ENCODE measurements around the gene MFRP. TPM values are rescaled to one million over a fixed set of nuclear protein-coding genes. Genes with fewer than 3 reads are reported as not detected.

Gene MFRP
- total RNA-seq, 1 donor from 2014 or later, result not detected

DNA sequence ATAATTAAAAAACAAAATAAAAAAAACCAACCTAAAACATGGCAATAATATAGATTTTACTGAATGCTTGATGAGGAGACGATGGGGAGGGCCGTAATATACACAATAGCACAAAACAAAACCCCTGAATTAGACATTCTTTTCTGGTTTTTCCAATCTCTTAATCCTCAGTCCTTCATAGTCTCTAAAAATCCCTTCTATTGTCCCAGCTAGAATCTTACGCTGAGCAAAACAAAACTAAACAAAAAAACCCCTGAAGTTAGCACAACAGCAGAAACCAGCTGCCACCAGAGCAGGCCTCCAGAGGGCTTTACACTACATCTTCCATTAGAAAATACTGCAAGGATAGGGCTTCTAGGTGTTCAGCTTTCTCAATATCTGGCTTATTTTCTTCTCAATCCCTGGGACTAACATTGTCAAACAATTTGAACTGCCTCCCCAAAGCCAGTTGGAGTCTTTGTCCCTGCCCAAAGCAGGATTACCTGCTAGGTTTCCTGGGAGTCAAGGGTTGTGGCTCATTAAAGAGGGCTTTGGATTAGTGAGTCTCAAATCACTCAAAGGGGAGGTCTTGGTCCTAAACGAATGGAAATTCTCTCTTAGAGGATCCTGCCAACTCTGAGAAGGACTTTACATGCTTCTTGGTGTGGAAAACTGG lies 14.3 kb downstream of the MFRP start:
- Histone ChIP-seq H3K79me2 (ENCODE audit: insufficient read depth, low read length) (peaks cover 27% of the 10 kb centered on the region), H3K36me3 (ENCODE audit: insufficient read depth, low read length) (no peaks in the 10 kb centered on the region), H3K27me3 (ENCODE audit: insufficient read depth, low read length) (no peaks in the 10 kb centered on the region), H2AFZ (ENCODE audit: low read depth, low read length) (no peak overlapping the region), H3K4me3 (ENCODE audit: insufficient read depth, low read depth, low read length) (no peak overlapping the region), H3K4me2 (ENCODE audit: low read length) (no peak overlapping the region), H3K27ac (ENCODE audit: low read depth, low read length) (no peak overlapping the region), H3K4me1 (ENCODE audit: insufficient read depth, low read length) (peaks cover 12% of the 10 kb centered on the region), H3K9ac (ENCODE audit: low read length) (no peak overlapping the region), H4K20me1 (ENCODE audit: insufficient read depth, low read length) (no peaks in the 10 kb centered on the region), H3K9me3 (ENCODE audit: insufficient read depth, low read depth, low read length) (no peaks in the 10 kb centered on the region)
- no peak overlapping the region for H3K27ac Mint-ChIP-seq (ENCODE audit: unreplicated experiment)
- H3K9me3 Mint-ChIP-seq (ENCODE audit: unreplicated experiment), result no peaks in the 10 kb centered on the region
- H3K4me1 Mint-ChIP-seq (ENCODE audit: low read depth, unreplicated experiment), result peaks cover 2% of the 10 kb centered on the region
- TF ChIP-seq CTCF (IDR thresholded peaks at IDR 0.05; ENCODE audit: insufficient read depth, low read depth, low read length), result no peak
- H3K27me3 Mint-ChIP-seq (ENCODE audit: low read depth, unreplicated experiment), result peaks cover 2% of the 10 kb centered on the region
- H3K36me3 Mint-ChIP-seq (ENCODE audit: low read depth, unreplicated experiment), result peaks cover 4% of the 10 kb centered on the region
- FAIRE-seq (no peak), DNase-seq (ENCODE audit: low read depth) (no peak)
- H3K4me3 Mint-ChIP-seq (ENCODE audit: unreplicated experiment), result no peak overlapping the region

- H2AFZ ChIP-seq (ENCODE audit: low read depth, low read length), result no peak overlapping the region
- Mint-ChIP-seq H3K27me3 (ENCODE audit: low read depth, unreplicated experiment) (peaks cover 2% of the 10 kb centered on the region), H3K9me3 (ENCODE audit: unreplicated experiment) (no peaks in the 10 kb centered on the region), H3K4me1 (ENCODE audit: low read depth, unreplicated experiment) (no peaks in the 10 kb centered on the region), H3K27ac (ENCODE audit: unreplicated experiment) (no peak overlapping the region), H3K4me3 (ENCODE audit: unreplicated experiment) (no peak overlapping the region), H3K36me3 (ENCODE audit: low read depth, unreplicated experiment) (no peaks in the 10 kb centered on the region)
- no peak overlapping the region for H3K9ac ChIP-seq (ENCODE audit: low read length)
- no peaks in the 10 kb centered on the region for H4K20me1 ChIP-seq (ENCODE audit: insufficient read depth, low read length)
- peaks cover 5% of the 10 kb centered on the region for H3K4me1 ChIP-seq (ENCODE audit: insufficient read depth, low read length)
- H3K9me3 ChIP-seq (ENCODE audit: insufficient read depth, low read depth, low read length), result no peaks in the 10 kb centered on the region
- TF ChIP-seq CTCF (IDR thresholded peaks at IDR 0.05; ENCODE audit: insufficient read depth, low read depth, low read length), result no peak
- no peak for TF ChIP-seq EZH2 (IDR thresholded peaks at IDR 0.05; ENCODE audit: insufficient read depth, low read length)
- no peak overlapping the region for H3K4me2 ChIP-seq (ENCODE audit: low read length)
- FAIRE-seq, result no peak
- no peak overlapping the region for H3K27ac ChIP-seq (ENCODE audit: low read depth, low read length)
- H3K79me2 ChIP-seq (ENCODE audit: insufficient read depth, low read length), result peaks cover 7% of the 10 kb centered on the region
- no peaks in the 10 kb centered on the region for H3K36me3 ChIP-seq (ENCODE audit: insufficient read depth, low read length)
- H3K4me3 ChIP-seq (ENCODE audit: insufficient read depth, low read depth, low read length), result no peak overlapping the region
- no peaks in the 10 kb centered on the region for H3K27me3 ChIP-seq (ENCODE audit: insufficient read depth, low read length)
- no peak for DNase-seq (ENCODE audit: low read depth)
These were observed 16.3 kb downstream of the MFRP start for GRCh38 chr11:119330237-119330636.

DNA sequence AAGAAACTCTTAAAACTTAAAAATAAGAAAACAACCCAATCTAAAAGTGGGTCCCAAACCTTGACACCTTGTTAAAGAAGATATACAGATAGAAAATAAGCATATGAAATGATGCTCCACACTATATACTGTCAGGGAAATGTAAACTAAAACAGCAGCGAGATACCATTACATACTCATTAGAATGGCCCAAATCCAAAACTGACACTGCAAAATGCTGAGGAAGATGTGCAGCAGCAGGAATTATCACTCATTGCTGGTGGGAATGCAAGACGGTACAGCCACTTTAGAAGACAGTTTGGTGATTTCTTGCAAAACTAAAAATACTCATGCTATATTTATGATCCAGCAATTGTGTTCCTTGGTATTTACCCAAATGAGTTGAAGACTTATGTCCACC lies 17.2 kb downstream of the MFRP start:
- DNase-seq (ENCODE audit: low read depth) (no peak), FAIRE-seq (no peak)
- Mint-ChIP-seq H3K9me3 (ENCODE audit: unreplicated experiment) (no peaks in the 10 kb centered on the region), H3K27ac (ENCODE audit: unreplicated experiment) (no peak overlapping the region), H3K27me3 (ENCODE audit: low read depth, unreplicated experiment) (peaks cover 2% of the 10 kb centered on the region), H3K36me3 (ENCODE audit: low read depth, unreplicated experiment) (no peaks in the 10 kb centered on the region), H3K4me3 (ENCODE audit: unreplicated experiment) (no peak overlapping the region), H3K4me1 (ENCODE audit: low read depth, unreplicated experiment) (no peaks in the 10 kb centered on the region)
- Histone ChIP-seq H3K36me3 (ENCODE audit: insufficient read depth, low read length) (no peaks in the 10 kb centered on the region), H3K9me3 (ENCODE audit: insufficient read depth, low read depth, low read length) (no peaks in the 10 kb centered on the region), H3K79me2 (ENCODE audit: insufficient read depth, low read length) (no peaks in the 10 kb centered on the region), H3K27me3 (ENCODE audit: insufficient read depth, low read length) (no peaks in the 10 kb centered on the region), H3K4me1 (ENCODE audit: insufficient read depth, low read length) (no peaks in the 10 kb centered on the region), H3K4me2 (ENCODE audit: low read length) (no peak overlapping the region), H2AFZ (ENCODE audit: low read depth, low read length) (no peak overlapping the region), H3K27ac (ENCODE audit: low read depth, low read length) (no peak overlapping the region), H3K9ac (ENCODE audit: low read length) (no peak overlapping the region), H4K20me1 (ENCODE audit: insufficient read depth, low read length) (no peaks in the 10 kb centered on the region), H3K4me3 (ENCODE audit: insufficient read depth, low read depth, low read length) (no peak overlapping the region)
- TF ChIP-seq CTCF (IDR thresholded peaks at IDR 0.05; ENCODE audit: insufficient read depth, low read depth, low read length), result no peak
- no peak for TF ChIP-seq EZH2 (IDR thresholded peaks at IDR 0.05; ENCODE audit: insufficient read depth, low read length)

Measured in astrocyte (in vitro differentiated cells and primary cell).